Gastroesophageal sphincter (tissue), 3 donors: ENCODE results near the gene MS4A4A.
A peak's percentile ranks its signal among the peaks of the same experiment; 100 is the strongest.

Source experiments
- EP300 ChIP-seq: sonication (generic); formaldehyde crosslinking; IDR thresholded peaks from one replicate; pipeline ENCODE4 v1.6.1; 2017; ENCODE audit warnings: antibody characterized with exemption, mild to moderate bottlenecking
- POLR2A ChIP-seq, 2 donors: fragments of 450-650 bp; IDR thresholded peaks; one replicate each; pipeline ENCODE4 v1.6.1; 2017; ENCODE audit warnings: antibody characterized with exemption in 2 of 2, mild to moderate bottlenecking in 2 of 2, moderate library complexity in 1 of 2
- TF ChIP-seq, protein P1 (sequence below), 4 experiments: fragments of 200-600 bp in 2 of 4; fragments of 450-650 bp in 2 of 4; sonication (generic) in 1 of 4; IDR thresholded peaks; one replicate each; pipeline ENCODE4 v1.5.1; 2017 to 2019; ENCODE audit warnings: antibody characterized with exemption in 4 of 4, mild to moderate bottlenecking in 2 of 4, moderate library complexity in 2 of 4

DNA sequence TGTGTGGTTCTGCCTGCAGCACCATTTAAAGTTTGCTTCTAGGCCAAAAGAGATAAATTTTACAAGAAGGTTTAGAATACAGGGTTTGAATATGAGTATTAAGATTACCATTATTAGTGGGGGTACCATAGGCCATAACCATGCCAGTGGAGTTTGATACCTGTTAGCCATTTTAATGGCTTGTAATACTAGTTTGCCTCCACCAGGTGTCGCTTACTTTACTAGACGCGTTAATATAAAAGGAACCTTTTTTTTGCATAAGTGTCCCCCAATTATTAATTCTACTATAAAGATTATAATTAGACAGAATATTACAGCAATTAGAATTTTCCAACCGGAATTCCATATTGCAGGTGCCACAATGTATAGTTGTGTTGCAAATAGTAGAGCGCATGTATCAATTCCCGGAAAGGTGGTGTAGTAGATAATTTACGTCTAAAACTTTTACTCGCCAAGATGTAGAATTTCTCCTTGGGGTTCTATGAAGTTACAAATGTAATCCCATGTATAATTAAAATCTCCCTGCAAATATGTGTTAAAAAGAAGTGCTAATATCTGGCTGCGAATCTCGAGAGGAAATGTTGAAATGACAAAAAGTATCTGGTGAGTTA lies 62.7 kb downstream of the MS4A4A start:
- TF ChIP-seq, protein P1, sequence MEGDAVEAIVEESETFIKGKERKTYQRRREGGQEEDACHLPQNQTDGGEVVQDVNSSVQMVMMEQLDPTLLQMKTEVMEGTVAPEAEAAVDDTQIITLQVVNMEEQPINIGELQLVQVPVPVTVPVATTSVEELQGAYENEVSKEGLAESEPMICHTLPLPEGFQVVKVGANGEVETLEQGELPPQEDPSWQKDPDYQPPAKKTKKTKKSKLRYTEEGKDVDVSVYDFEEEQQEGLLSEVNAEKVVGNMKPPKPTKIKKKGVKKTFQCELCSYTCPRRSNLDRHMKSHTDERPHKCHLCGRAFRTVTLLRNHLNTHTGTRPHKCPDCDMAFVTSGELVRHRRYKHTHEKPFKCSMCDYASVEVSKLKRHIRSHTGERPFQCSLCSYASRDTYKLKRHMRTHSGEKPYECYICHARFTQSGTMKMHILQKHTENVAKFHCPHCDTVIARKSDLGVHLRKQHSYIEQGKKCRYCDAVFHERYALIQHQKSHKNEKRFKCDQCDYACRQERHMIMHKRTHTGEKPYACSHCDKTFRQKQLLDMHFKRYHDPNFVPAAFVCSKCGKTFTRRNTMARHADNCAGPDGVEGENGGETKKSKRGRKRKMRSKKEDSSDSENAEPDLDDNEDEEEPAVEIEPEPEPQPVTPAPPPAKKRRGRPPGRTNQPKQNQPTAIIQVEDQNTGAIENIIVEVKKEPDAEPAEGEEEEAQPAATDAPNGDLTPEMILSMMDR (IDR thresholded peaks at IDR 0.05) = peak in 2 of 4 experiments; percentile 8 to 32
- TF ChIP-seq POLR2A (IDR thresholded peaks at IDR 0.05) (no peak), EP300 (no peak)
